Measurements from ENCODE around the gene GAGE12D.
"Not testable (repeated sequence)": the region's sequence is repeated elsewhere in the genome, so short reads cannot be mapped to it uniquely, and the experiment has no call there.

GAGE12D gene, protein sequence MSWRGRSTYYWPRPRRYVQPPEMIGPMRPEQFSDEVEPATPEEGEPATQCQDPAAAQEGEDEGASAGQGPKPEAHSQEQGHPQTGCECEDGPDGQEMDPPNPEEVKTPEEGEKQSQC

DNA sequence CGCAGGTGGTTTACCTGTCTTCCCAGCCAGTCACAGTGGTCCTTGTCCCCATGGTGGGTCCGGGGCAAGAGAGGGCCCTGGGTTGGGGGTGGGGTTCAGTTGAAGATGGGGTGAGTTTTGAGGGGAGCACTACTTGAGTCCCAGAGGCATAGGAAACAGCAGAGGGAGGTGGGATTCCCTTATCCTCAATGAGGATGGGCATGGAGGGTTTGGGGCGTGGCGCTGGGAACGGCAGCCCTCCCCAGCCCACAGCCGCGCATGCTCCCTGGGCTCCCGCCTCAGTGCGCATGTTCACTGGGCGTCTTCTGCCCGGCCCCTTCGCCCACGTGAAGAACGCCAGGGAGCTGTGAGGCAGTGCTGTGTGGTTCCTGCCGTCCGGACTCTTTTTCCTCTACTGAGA is at the start of gene GAGE12D:
Gene GAGE12D, plus strand, starts transcription at position 301 of the 400 bp plus-strand sequence. CDS start 1,155 bp downstream, outside the sequence.
- not testable (repeated sequence) for DNase-seq (ENCODE audit: low spot score)

DNA sequence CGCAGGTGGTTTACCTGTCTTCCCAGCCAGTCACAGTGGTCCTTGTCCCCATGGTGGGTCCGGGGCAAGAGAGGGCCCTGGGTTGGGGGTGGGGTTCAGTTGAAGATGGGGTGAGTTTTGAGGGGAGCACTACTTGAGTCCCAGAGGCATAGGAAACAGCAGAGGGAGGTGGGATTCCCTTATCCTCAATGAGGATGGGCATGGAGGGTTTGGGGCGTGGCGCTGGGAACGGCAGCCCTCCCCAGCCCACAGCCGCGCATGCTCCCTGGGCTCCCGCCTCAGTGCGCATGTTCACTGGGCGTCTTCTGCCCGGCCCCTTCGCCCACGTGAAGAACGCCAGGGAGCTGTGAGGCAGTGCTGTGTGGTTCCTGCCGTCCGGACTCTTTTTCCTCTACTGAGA is 9.7 kb upstream of the GAGE12D start, which contains the start of gene GAGE12C:
Gene GAGE12C, plus strand, starts transcription at position 301 of the 400 bp plus-strand sequence. CDS start 1,155 bp downstream, outside the sequence.
- not testable (repeated sequence) for DNase-seq (ENCODE audit: low spot score)

GRCh38 chrX:49550989-49551388 is 9.5 kb downstream of the GAGE12D start, which contains the start of gene GAGE12E:
GAGE12E (plus strand) TSS chrX:49551289; CDS start chrX:49552444, 1,155 bp downstream.
- not testable (repeated sequence) for DNase-seq (ENCODE audit: low spot score)

GRCh38 chrX:49560542-49560941 is 19.0 kb downstream of the GAGE12D start, which contains the start of gene GAGE12F:
GAGE12F (plus strand) TSS chrX:49560842; CDS start chrX:49561997, 1,155 bp downstream.
- not testable (repeated sequence) for DNase-seq (ENCODE audit: low spot score)

- DNase-seq (ENCODE audit: low spot score): not testable (repeated sequence)
Observed at GRCh38 chrX:49568728-49569127, 27.2 kb downstream of the GAGE12D start.

GRCh38 chrX:49569152-49569551 is 27.6 kb downstream of the GAGE12D start:
- not testable (repeated sequence) for DNase-seq (ENCODE audit: low spot score)

GRCh38 chrX:49570100-49570499 is 28.6 kb downstream of the GAGE12D start, which contains the start of gene GAGE12G:
GAGE12G (plus strand) TSS chrX:49570400; CDS start chrX:49571555, 1,155 bp downstream.
- DNase-seq (ENCODE audit: low spot score): not testable (repeated sequence)

GRCh38 chrX:49579649-49580048 is 38.1 kb downstream of the GAGE12D start, which contains the start of gene GAGE12H:
GAGE12H (plus strand) TSS chrX:49579949; CDS start chrX:49581104, 1,155 bp downstream.
- not testable (repeated sequence) for DNase-seq (ENCODE audit: low spot score)

- not testable (repeated sequence) for DNase-seq (ENCODE audit: low spot score)
Observed at GRCh38 chrX:49589196-49589595, 47.7 kb downstream of the GAGE12D start, which contains the start of gene GAGE2A. GAGE2A (plus strand) TSS chrX:49589496; CDS start chrX:49590651, 1,155 bp downstream.

DNA sequence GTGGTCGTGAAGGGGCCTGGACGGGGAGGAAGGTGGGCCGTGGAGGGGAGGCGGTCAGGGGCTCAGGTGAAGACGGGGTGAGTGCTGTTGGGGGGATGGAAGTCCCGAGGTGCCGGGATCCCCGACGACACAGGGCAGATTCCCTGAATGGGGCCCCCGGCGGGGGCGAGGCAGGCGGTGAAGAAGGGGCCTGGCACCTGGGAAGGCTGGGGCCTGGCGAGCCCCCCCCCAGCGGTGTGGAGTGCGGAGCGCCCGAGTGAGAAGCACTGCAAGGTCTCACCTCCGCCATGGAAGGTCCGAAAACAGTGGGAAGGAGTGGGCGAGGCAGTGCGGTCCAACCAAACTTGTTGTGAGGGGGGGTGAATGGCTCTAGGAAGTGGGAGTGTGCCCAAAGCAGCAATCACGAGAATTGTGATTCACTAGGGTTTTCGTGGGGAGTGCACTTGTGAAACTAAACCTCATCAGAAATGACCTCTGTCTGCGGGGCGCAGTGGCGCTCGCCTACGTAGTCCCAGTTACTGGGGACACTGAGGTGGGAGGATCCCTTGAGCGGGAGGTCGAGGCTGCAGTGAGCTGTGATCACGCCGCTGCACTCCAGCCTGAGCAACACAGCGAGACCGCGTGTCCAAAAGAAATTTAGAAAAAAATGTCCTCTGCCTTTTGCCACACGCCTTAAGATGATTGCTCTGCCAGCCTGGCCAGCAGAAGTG is 48.4 kb downstream of the GAGE12D start:
- not testable (repeated sequence) for DNase-seq (ENCODE audit: low spot score)

DNA sequence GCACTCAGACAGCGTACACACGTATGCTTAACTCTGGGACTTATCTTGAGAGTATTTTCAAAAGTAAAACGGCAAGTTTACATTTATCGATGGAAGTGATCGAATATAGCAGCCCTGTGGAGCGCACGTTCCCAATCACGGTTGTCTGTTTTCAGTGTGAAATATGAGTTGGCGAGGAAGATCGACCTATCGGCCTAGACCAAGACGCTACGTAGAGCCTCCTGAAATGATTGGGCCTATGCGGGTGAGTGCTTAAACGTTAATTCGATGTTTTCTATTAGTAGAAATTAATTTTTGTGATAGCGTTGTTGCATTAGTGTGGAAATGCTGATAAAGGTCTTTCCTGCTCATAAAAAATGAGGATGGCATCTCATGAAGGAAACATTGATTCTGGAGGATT is 49.0 kb downstream of the GAGE12D start:
- not testable (repeated sequence) for DNase-seq (ENCODE audit: low spot score)

Data from RKO (cell line).